DOHH2 (cell line): Measurements from ENCODE around the gene ADCY5.

Source experiments
- H3F3A ChIP-seq: fragments of 200-600 bp; sonication (generic), shearing (Covaris generic); 2 replicates; pipeline ENCODE4 v1.6.0; 2016; ENCODE audit warnings: antibody characterized with exemption, mild to moderate bottlenecking; ENCODE audit not compliant: control insufficient read depth, insufficient read depth
- H3K27ac ChIP-seq: fragments of 200-600 bp; sonication (generic); 2 replicates; pipeline ENCODE4 v1.5.1; 2014; ENCODE audit warnings: low read depth, mild to moderate bottlenecking, low read length, moderate library complexity
- H3K27me3 ChIP-seq: fragments of 200-600 bp; sonication (generic); 2 replicates; pipeline ENCODE4 v1.6.1; 2014; ENCODE audit warnings: mild to moderate bottlenecking, low read length, mixed read lengths; ENCODE audit not compliant: control insufficient read depth
- H3K36me3 ChIP-seq: fragments of 200-600 bp; sonication (generic); 2 replicates; pipeline ENCODE4 v1.6.1; 2014; ENCODE audit warnings: mild to moderate bottlenecking, low read length, moderate library complexity, mixed read lengths; ENCODE audit not compliant: control insufficient read depth
- H3K4me1 ChIP-seq: fragments of 200-600 bp; sonication (generic); 2 replicates; pipeline ENCODE4 v1.6.1; 2014; ENCODE audit warnings: mild to moderate bottlenecking, low read length, mixed read lengths; ENCODE audit not compliant: control insufficient read depth
- H3K4me2 ChIP-seq: fragments of 200-600 bp; sonication (generic); 2 replicates; pipeline ENCODE4 v1.6.0; 2014; ENCODE audit warnings: mild to moderate bottlenecking, low read length, moderate library complexity
- H3K4me3 ChIP-seq: fragments of 200-600 bp; sonication (generic); 2 replicates; pipeline ENCODE4 v1.5.1; 2014; ENCODE audit warnings: mild to moderate bottlenecking, low read length, mixed read lengths
- H3K79me2 ChIP-seq: fragments of 200-600 bp; sonication (generic); 2 replicates; pipeline ENCODE4 v1.6.1; 2014; ENCODE audit warnings: mild to moderate bottlenecking, low read length, mixed read lengths; ENCODE audit not compliant: control insufficient read depth
- H3K9me2 ChIP-seq: fragments of 200-600 bp; sonication (generic); replicated peaks from 2 replicates; pipeline ENCODE4 v1.6.1; 2014; ENCODE audit warnings: mild to moderate bottlenecking, low read length, mixed read lengths; ENCODE audit not compliant: control insufficient read depth
- H3K9me3 ChIP-seq: fragments of 200-600 bp; sonication (generic); 2 replicates; pipeline ENCODE4 v1.6.1; 2014; ENCODE audit warnings: antibody characterized with exemption, low read length, mixed read lengths; ENCODE audit not compliant: control insufficient read depth, insufficient read depth
- H4K20me1 ChIP-seq: fragments of 200-600 bp; sonication (generic); 2 replicates; pipeline ENCODE4 v1.6.0; 2014; ENCODE audit warnings: low read depth, mild to moderate bottlenecking, antibody characterized with exemption, low read length, moderate library complexity; ENCODE audit not compliant: control insufficient read depth, insufficient read depth
- EZH2phosphoT487 ChIP-seq: fragments of 200-600 bp; sonication (generic); IDR thresholded peaks from 2 replicates; pipeline ENCODE4 v1.6.1; 2017; ENCODE audit warnings: borderline replicate concordance, mild to moderate bottlenecking, antibody characterized with exemption, low read length, moderate library complexity, mixed read lengths
- TF ChIP-seq, protein P1 (sequence below): fragments of 200-600 bp; sonication (generic); IDR thresholded peaks from one replicate; pipeline ENCODE4 v1.5.1; 2014; ENCODE audit warnings: antibody characterized with exemption, mild to moderate bottlenecking, low read depth, low read length; ENCODE audit not compliant: poor library complexity, severe bottlenecking

Gene ADCY5

DNA sequence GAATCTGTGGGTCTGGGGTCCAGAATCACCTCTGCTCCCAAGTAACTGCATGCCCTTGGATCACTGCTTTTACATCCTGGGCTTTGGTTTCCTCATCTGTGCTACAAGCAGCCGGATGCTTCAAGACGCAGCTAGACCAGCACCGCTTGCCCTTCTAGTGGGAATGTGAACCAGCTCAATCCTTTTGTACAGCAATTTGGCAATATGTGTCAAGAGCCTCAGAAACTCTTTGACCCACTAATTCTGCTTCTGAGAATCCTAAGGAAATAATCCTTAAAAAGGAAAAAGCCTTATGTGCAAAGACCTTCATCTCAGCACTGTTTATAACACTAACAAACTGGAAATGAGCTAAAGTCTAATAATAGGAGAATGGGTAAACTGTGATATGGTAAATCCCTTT, 48.7 kb downstream of the ADCY5 start:
- Histone ChIP-seq H3K4me1 (no peaks in the 10 kb centered on the region), H3K27ac (no peak overlapping the region), H3K36me3 (no peaks in the 10 kb centered on the region), H3K4me3 (no peak overlapping the region), H3K9me3 (no peaks in the 10 kb centered on the region), H4K20me1 (no peaks in the 10 kb centered on the region), H3K4me2 (no peak overlapping the region), H3K9me2 (no peaks in the 10 kb centered on the region), H3K27me3 (peaks cover 21% of the 10 kb centered on the region; the same call in 1 of the 2 replicates), H3F3A (no peaks in the 10 kb centered on the region), H3K79me2 (no peaks in the 10 kb centered on the region)
- TF ChIP-seq, protein P1, sequence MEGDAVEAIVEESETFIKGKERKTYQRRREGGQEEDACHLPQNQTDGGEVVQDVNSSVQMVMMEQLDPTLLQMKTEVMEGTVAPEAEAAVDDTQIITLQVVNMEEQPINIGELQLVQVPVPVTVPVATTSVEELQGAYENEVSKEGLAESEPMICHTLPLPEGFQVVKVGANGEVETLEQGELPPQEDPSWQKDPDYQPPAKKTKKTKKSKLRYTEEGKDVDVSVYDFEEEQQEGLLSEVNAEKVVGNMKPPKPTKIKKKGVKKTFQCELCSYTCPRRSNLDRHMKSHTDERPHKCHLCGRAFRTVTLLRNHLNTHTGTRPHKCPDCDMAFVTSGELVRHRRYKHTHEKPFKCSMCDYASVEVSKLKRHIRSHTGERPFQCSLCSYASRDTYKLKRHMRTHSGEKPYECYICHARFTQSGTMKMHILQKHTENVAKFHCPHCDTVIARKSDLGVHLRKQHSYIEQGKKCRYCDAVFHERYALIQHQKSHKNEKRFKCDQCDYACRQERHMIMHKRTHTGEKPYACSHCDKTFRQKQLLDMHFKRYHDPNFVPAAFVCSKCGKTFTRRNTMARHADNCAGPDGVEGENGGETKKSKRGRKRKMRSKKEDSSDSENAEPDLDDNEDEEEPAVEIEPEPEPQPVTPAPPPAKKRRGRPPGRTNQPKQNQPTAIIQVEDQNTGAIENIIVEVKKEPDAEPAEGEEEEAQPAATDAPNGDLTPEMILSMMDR: no peak
- no peak for TF ChIP-seq EZH2phosphoT487

DNA sequence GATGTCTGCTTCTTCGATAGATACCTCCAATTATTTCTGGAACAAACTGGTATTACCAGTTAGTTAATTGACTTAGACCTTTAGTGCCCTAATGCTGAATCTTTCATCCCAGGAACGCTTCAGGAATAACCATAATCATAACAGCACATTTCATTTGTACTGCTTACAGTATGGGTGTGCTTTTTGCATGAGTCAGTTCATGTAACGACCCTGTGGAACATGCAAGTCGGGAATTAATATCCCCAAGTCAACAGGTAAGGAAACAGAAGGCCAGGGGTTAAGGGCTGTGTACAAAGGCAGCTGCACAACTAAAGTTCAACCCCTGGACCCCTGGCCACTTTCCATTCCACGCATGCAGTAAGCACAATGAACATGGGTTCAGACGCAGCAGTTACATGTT, 49.2 kb downstream of the ADCY5 start:
- Histone ChIP-seq H3K9me2 (no peaks in the 10 kb centered on the region), H3K4me3 (no peak overlapping the region), H3K4me1 (no peaks in the 10 kb centered on the region), H3K9me3 (no peaks in the 10 kb centered on the region), H3K27ac (no peak overlapping the region), H4K20me1 (no peaks in the 10 kb centered on the region), H3K79me2 (no peaks in the 10 kb centered on the region), H3K27me3 (peaks cover 21% of the 10 kb centered on the region; the same call in 1 of the 2 replicates), H3F3A (no peaks in the 10 kb centered on the region), H3K4me2 (no peak overlapping the region), H3K36me3 (no peaks in the 10 kb centered on the region)
- TF ChIP-seq, protein P1: no peak

DNA sequence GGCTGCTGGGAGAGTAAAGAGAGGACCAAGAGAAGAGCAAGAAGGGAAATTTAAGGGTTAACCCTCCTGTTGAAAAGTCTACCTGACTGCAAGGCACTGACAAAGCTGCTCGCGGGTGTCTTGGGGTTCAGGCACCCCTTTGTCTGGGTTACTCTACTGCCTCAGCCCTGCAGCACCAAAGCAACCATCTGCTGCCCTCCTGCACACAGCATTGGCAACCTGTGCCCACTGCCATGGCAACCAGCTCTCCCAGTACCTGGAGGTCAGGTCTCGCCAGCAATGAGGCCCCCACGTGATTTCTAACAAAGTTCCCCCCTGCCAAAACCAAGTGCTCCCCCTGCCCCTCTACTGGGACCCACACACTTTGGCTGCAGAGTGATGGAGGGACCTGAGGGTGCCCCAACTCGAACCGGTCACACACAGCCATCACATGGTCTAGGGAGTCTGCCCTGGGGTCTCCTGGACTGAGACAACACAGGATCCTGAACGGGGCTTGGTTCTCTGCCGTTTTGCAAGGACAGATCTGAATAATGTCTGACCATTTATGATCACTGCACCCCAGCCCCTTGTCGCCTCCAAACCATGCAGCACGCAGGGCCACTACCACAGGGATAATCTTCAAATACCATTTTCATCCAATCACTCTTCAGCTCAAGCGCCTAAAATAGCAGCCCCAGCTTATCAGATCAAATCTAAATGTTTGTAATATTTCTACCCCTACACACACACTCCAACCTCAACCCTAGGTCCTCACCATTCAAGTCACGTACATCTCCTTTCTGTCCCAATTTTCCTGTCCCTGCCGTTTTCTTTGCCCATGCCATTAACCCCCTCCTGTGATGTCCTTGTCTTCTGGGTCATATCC, 50.7 kb downstream of the ADCY5 start:
- Histone ChIP-seq H3K4me1 (no peaks in the 10 kb centered on the region), H3K9me2 (no peaks in the 10 kb centered on the region), H3K4me2 (no peak overlapping the region), H3F3A (no peaks in the 10 kb centered on the region), H3K27ac (no peak overlapping the region), H3K4me3 (no peak overlapping the region), H3K9me3 (no peaks in the 10 kb centered on the region), H4K20me1 (no peaks in the 10 kb centered on the region), H3K27me3 (peaks cover 21% of the 10 kb centered on the region; the same call in 1 of the 2 replicates), H3K79me2 (no peaks in the 10 kb centered on the region), H3K36me3 (no peaks in the 10 kb centered on the region)
- no peak for TF ChIP-seq EZH2phosphoT487
- TF ChIP-seq, protein P1: no peak
